Measurements from ENCODE around the gene MTUS2. TPM values are rescaled to one million over a fixed set of nuclear protein-coding genes. Genes with fewer than 3 reads are reported as not detected.

Gene MTUS2
- polyA plus RNA-seq, 1 donor from 2014 or later = 4.4 TPM

- no peaks in the 10 kb centered on the region for H3K9me2 ChIP-seq (ENCODE audit: insufficient read depth, low read length)
- no peak overlapping the region for H3K4me2 ChIP-seq (ENCODE audit: low read length)
- H3K36me3 ChIP-seq (ENCODE audit: insufficient read depth, low read length) = peaks cover 8% of the 10 kb centered on the region
- no peaks in the 10 kb centered on the region for H3K9me3 ChIP-seq (ENCODE audit: low read length)
- H3K79me2 ChIP-seq (replicated peaks; ENCODE audit: insufficient read depth, low read length) = no peaks in the 10 kb centered on the region
- H3K27me3 ChIP-seq (ENCODE audit: insufficient read depth, low read depth, low read length) = no peaks in the 10 kb centered on the region
- H3K4me3 ChIP-seq (ENCODE audit: low read length) = no peak overlapping the region
- TF ChIP-seq CTCF (IDR thresholded peaks at IDR 0.05; ENCODE audit: poor library complexity, severe bottlenecking) (no peak), TAF1 (IDR thresholded peaks at IDR 0.05; ENCODE audit: low read depth) (no peak), EP300 (conservative IDR thresholded peaks at IDR 0.05; ENCODE audit: poor library complexity, severe bottlenecking) (no peak), REST (IDR thresholded peaks at IDR 0.05; ENCODE audit: borderline replicate concordance) (no peak), RAD21 (conservative IDR thresholded peaks at IDR 0.05) (no peak), MXI1 (conservative IDR thresholded peaks at IDR 0.05; ENCODE audit: poor library complexity, severe bottlenecking) (no peak), POLR2AphosphoS5 (IDR thresholded peaks at IDR 0.05) (no peak), EZH2 (IDR thresholded peaks at IDR 0.05; ENCODE audit: borderline replicate concordance, insufficient read depth, low read length, poor library complexity, severe bottlenecking) (no peak), SMC3 (conservative IDR thresholded peaks at IDR 0.05; ENCODE audit: poor library complexity) (no peak)
- no peaks in the 10 kb centered on the region for H4K20me1 ChIP-seq (ENCODE audit: insufficient read depth)
- no peak overlapping the region for H2AFZ ChIP-seq (ENCODE audit: low read depth, low read length)
- no peak overlapping the region for H3K27ac ChIP-seq (ENCODE audit: low read length)
- no peak overlapping the region for H3K9ac ChIP-seq (ENCODE audit: low read length)
- H3F3A ChIP-seq (ENCODE audit: insufficient read depth, low read length, poor library complexity, severe bottlenecking) = no peaks in the 10 kb centered on the region
Observed at GRCh38 chr13:29516880-29517279, 696.7 kb downstream of the MTUS2 start.

- H3K36me3 ChIP-seq (ENCODE audit: insufficient read depth, low read length) = peaks cover 8% of the 10 kb centered on the region
Observed at GRCh38 chr13:29519921-29520320, 699.8 kb downstream of the MTUS2 start.

More at GRCh38 chr13:29519921-29520320, 699.8 kb downstream of the MTUS2 start:
- H4K20me1 ChIP-seq (ENCODE audit: insufficient read depth) = no peaks in the 10 kb centered on the region
- H3F3A ChIP-seq (ENCODE audit: insufficient read depth, low read length, poor library complexity, severe bottlenecking) = no peaks in the 10 kb centered on the region
- H3K9me2 ChIP-seq (ENCODE audit: insufficient read depth, low read length) = no peaks in the 10 kb centered on the region
- no peak overlapping the region for H3K9ac ChIP-seq (ENCODE audit: low read length)
- no peak overlapping the region for H3K4me3 ChIP-seq (ENCODE audit: low read length)
- H2AFZ ChIP-seq (ENCODE audit: low read depth, low read length) = no peak overlapping the region
- H3K9me3 ChIP-seq (ENCODE audit: low read length) = no peaks in the 10 kb centered on the region
- H3K27ac ChIP-seq (ENCODE audit: low read length) = no peak overlapping the region
- H3K27me3 ChIP-seq (ENCODE audit: insufficient read depth, low read depth, low read length) = no peaks in the 10 kb centered on the region
- no peak overlapping the region for H3K4me2 ChIP-seq (ENCODE audit: low read length)
- no peak for TF ChIP-seq TAF1 (IDR thresholded peaks at IDR 0.05; ENCODE audit: low read depth)
- no peak for TF ChIP-seq MXI1 (conservative IDR thresholded peaks at IDR 0.05; ENCODE audit: poor library complexity, severe bottlenecking)
- TF ChIP-seq SMC3 (conservative IDR thresholded peaks at IDR 0.05; ENCODE audit: poor library complexity) = no peak
- TF ChIP-seq RAD21 (conservative IDR thresholded peaks at IDR 0.05) = no peak
- TF ChIP-seq POLR2AphosphoS5 (IDR thresholded peaks at IDR 0.05) = no peak
- TF ChIP-seq CTCF (IDR thresholded peaks at IDR 0.05; ENCODE audit: poor library complexity, severe bottlenecking) = no peak
- TF ChIP-seq EP300 (conservative IDR thresholded peaks at IDR 0.05; ENCODE audit: poor library complexity, severe bottlenecking) = no peak
- no peak for TF ChIP-seq EZH2 (IDR thresholded peaks at IDR 0.05; ENCODE audit: borderline replicate concordance, insufficient read depth, low read length, poor library complexity, severe bottlenecking)
- TF ChIP-seq REST (IDR thresholded peaks at IDR 0.05; ENCODE audit: borderline replicate concordance) = no peak
- H3K79me2 ChIP-seq (replicated peaks; ENCODE audit: insufficient read depth, low read length) = no peaks in the 10 kb centered on the region

Data from neural cell (in vitro differentiated cells).